Left colon (tissue), 2 donors: ENCODE results near the gene MIR17HG. TPM values are rescaled to one million over a fixed set of nuclear protein-coding genes. Genes with fewer than 3 reads are reported as not detected.
"Not testable (repeated sequence)": the region's sequence is repeated elsewhere in the genome, so short reads cannot be mapped to it uniquely, and the experiment has no call there.

Experiments
- ATAC-seq: fragments of 200-7000 bp; cut with Tn5 transposase; one replicate; pipeline ENCODE4 v1.9.1; 2020; ENCODE audit warnings: mild to moderate bottlenecking, moderate library complexity
- DNase-seq, 2 donors: peaks; one replicate each; pipeline ENCODE4 v3.0.0-alpha.2; 2020
- intact Hi-C, 2 donors: fragments of 100-400 bp; cut with DNase I in 1 of 2; cut with micrococcal nuclease in 1 of 2; formaldehyde crosslinking; loops; one replicate each; pipeline versions ENCODE4 v1.11.2 to v1.14.0; 2022; cut with DNase I, micrococcal nuclease
- total RNA-seq, 2 donors: library from RNA; stranded (reverse); fragmentation: NEBNext Ultra II Directional; extraction: Animal tissue kit (Norgen Biotek cat#: 25700); gene quantifications; one replicate each; pipeline ENCODE4 v1.2.1, GENCODE V29; 2021
- donor health status: DM: no; HTN: no; CAD: no.
- donor health status: DM: yes; HTN: yes; CAD: no.

The MIR17HG gene
- total RNA-seq, 2 donors from 2014 or later: 1.4 to 3.3 TPM

DNA sequence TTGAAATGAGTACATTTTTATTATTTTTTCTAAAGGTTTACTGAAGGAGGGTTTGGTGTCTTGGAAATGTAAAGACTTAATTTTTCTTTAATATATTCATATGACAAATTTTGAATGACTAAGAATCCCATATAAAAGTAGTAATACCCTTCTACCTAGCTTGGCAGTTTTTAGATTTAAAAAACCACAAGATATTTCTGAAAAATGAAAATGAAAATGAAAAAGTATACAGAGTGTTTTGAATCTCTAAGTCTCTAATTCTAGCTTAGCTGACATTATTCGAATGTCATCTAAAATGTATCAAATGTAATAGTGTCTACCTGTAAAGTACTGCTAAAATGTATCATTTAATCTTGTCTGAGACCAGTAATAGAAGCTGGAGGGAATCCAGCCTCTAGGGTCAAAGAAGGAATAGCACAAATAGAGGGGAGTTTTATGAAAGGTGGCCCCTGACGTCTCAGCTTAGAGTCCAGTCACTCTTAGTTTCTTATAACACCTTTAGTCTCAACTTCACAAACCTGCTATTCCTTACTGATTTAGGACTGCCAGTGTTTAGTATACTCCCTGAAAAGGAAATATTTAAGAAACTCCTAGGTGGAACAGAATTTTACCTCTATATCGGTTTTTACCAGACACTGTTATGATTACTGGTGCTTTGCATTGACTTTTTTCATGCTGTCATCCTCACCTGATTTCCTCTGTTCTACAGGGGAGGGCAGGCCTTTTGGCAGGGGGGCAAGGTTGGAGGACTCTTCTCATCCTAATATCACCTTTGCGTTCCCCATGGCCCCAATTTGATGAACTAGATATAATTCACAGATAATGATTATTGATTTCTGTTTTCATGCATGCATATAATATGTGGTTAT, 16.2 kb upstream of the MIR17HG start:
- no peak for DNase-seq
- ATAC-seq: no peak
- intact Hi-C loops: no loop called here

DNA sequence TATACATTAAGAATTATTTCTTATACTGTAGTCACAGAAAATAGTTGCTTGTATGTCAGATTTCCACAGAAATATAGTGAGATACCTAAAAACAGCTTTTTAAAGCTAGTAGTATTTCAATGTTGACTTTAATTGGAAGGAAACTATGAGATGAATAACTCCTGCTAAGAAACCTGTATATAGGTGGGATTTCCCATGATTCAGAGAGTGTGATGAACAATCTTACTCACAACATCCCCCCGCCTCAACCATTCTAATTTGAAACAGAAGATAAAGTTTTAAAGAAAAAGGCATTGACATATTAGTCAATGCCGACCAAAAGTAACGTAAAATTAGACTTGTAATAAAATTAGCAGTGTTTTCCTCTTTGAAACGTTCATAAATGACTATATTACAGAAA, 1.4 kb upstream of the MIR17HG start:
- intact Hi-C loops: no loop called here
- ATAC-seq: no peak
- DNase-seq: no peak

DNA sequence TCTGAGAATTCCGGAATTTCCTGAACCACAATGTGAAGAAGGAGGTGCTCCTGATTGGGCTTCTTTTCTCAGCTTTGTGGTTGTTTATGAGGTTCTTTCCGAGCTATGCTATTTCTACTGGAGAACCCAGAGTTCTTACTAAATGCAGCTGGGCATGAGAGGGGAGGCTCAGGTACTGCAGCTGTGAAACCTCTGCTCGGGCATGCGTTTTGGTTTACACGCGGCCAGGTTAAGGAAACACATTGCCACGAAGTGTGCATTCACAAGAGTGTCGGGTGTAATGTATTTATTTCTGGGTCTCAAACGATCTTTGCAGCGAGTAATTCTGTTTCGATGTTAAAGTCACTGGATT, 661 bp upstream of the MIR17HG start:
- peak; percentile 10 for ATAC-seq
- peak; percentile 35 to 36 for DNase-seq
- intact Hi-C loops: no loop called here

DNA sequence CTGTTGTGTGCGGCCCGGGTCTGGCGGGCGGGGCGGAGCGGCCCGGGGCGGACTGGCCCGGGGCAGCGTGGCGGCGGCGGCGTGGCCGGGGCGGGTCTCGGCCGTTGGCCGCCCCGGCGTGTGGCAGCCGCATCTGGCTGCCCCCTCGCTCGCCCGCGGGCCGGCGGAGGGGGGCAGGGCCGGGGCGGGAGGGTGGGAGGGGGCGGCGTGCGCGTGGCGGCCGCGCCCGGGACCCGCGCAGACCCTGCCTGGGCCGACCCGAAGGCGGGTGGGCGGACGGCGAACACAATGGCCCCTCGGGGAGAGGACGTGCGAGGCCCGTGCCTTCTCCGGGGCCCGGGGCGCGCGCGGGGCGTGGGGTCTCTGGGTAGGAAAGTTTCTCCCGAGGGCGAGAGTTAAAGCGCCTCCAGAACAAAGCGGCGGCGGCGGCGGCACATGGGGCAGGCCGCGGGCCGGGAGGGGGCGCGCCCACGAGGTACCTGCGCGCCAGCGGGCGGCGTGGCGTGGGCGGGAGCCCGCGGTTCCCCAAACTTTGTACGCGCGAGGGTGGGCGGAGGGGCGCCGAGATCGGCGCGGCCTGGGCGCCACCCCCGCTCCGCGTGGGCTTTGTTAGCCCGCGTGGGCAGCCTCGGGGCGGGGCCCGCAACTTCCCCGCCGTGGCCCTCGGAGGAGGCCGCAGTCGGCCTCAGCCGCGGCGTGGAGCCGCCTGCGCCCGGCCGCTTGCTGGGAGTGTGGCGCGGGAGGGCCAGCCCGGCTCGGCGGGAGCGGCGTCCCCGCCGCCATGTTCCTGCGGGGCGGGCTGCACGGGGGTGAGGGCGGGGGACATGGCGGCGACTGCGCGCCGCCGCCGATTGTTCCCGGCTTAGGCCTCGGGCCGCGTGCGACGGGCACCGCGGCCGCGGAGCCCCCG, 764 bp downstream of the MIR17HG start:
- DNase-seq: peak; percentile 30 to 75
- peak; percentile 40 for ATAC-seq
- intact Hi-C loops: no loop called here

DNA sequence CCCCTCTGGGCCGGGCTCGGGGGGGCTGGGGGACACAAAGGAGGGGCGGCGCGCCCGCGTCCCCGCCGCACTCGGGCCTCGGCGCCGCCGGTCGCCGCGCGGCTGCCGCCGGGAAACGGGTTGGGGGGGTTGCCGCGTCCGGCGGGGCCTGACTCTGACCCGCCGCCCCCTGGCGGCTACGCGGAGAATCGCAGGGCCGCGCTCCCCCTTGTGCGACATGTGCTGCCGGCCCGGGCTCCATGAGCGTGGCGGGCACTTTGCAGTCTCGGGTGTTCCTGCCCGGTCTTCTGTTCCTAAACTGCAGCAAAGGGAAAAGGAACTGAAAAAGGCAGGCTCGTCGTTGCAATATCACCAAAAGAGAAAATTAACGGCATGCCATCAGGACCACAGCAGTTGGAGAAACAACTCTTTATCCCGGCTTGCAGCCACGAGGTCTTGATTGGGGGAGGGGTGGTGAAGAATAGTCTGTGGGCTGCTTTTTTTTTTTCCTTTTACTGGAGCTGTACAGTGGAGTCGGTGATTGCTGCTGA, 1.5 kb downstream of the MIR17HG start:
- DNase-seq (peak; percentile 87 to 98), ATAC-seq (peak; percentile 63)
- intact Hi-C loops: no loop called here

DNA sequence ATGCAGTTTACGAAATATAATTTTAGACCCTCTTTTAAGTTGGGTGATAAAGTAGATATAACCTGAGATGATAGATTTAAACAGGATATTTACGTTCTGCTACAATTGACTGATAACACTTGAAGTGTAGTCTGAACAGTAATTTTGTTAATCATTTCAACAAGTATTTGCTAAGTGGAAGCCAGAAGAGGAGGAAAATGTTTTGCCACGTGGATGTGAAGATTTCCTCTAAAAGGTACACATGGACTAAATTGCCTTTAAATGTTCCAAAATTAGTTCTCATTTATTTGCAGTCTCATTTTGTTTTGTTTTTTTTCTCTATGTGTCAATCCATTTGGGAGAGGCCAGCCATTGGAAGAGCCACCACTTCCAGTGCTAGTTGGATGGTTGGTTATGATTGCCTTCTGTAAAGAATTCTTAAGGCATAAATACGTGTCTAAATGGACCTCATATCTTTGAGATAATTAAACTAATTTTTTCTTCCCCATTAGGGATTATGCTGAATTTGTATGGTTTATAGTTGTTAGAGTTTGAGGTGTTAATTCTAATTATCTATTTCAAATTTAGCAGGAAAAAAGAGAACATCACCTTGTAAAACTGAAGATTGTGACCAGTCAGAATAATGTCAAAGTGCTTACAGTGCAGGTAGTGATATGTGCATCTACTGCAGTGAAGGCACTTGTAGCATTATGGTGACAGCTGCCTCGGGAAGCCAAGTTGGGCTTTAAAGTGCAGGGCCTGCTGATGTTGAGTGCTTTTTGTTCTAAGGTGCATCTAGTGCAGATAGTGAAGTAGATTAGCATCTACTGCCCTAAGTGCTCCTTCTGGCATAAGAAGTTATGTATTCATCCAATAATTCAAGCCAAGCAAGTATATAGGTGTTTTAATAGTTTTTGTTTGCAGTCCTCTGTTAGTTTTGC, 2.8 kb downstream of the MIR17HG start:
- ATAC-seq (no peak), DNase-seq (no peak)
- intact Hi-C loops: no loop called here

DNA sequence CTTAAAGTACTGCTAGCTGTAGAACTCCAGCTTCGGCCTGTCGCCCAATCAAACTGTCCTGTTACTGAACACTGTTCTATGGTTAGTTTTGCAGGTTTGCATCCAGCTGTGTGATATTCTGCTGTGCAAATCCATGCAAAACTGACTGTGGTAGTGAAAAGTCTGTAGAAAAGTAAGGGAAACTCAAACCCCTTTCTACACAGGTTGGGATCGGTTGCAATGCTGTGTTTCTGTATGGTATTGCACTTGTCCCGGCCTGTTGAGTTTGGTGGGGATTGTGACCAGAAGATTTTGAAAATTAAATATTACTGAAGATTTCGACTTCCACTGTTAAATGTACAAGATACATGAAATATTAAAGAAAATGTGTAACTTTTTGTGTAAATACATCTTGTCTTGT, 3.6 kb downstream of the MIR17HG start:
- no peak for ATAC-seq
- no peak for DNase-seq
- intact Hi-C loops: no loop called here

DNA sequence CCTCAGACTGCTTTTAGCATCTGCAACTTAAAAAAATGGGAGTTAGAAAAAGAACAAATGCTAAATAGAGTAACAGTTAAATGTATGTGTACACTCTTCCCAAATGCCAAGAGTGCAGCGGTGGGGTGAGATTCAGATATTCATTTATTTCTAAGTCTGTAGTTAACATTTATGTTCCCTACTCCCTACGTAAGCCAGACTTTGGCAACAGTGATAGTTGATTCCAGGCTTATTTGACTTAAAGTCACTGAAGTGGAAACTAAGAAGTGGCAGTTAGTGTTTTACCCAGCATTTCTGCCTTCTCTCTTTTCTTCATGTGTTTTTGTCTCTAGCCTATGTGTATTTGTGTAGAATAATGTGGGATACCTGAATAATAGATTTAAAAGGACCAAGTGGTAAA, 4.5 kb downstream of the MIR17HG start:
- ATAC-seq: no peak
- DNase-seq: no peak
- intact Hi-C loops: no loop called here

DNA sequence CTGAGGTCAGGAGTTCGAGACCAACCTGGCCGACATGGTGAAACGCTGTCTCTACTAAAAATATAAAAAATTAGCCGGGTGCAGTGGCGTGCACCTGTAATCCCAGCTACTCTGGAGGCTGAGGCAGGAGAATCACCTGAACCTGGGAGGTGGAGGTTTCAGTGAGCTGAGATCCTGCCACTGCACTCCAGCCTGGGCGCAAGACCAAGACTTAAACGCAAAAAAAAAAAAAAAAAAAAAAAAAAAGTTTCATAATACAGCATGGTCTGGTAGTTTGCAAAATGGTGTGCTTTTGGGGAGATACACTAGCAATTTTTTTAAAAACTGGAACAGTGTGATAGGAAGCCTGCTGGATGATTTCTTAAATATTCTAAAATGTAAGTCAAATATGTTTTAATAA, 5.4 kb downstream of the MIR17HG start:
- DNase-seq, ATAC-seq, intact Hi-C loops: not testable (repeated sequence)

DNA sequence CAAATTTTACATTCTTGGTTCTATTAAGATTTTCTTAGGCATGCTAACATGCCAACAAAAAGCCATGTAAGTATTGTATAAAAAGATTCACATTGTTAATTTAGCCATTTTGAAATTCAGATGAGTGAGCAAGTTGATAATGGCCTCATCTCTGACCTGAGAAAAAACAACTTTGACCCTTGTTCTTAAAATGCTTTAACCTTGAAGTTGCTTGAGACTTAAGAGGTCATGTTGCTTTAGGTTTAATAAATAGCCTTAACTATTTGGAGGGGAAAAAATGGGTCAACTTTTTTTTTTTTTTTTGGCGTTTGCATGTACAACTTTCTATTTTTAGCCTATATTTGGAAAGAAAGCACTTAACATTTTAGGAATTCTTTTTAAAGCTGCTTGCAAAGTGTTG, 6.0 kb downstream of the MIR17HG start:
- no peak for DNase-seq
- intact Hi-C loops: no loop called here
- ATAC-seq: no peak

DNA sequence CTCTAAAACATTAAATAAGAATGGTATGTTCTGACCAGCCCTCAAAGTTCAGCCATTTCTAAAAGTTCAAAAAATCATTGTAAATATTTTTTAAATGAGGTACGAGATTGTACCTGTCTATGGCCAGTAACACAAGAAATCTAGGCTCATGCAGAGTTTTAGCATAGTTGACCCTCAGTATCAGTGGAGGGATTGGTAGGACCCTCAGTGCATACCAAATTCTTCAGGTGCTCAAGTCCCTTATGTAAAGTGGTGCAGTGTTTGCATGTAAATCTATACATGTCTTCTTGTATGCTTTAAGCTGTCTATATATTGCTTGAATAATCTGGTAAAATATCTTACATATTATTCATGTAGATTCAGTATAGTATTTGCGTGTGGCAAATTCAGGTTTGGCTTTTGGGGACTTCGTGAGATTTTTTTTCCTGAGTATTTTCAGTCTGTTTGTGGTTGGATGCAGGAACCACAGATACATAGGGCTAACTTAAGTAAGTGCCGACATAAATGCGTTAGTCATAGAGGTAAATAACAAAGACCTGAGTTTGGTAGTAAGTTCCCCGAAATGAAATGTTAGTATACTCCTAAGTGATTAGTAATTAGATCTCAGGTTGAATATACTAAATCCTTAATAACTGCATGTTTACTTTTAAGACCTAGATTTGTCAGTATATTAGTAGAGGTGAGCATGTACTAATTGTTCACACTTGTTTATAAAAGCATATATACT, 7.8 kb downstream of the MIR17HG start:
- ATAC-seq: no peak
- intact Hi-C loops: no loop called here
- DNase-seq: no peak

DNA sequence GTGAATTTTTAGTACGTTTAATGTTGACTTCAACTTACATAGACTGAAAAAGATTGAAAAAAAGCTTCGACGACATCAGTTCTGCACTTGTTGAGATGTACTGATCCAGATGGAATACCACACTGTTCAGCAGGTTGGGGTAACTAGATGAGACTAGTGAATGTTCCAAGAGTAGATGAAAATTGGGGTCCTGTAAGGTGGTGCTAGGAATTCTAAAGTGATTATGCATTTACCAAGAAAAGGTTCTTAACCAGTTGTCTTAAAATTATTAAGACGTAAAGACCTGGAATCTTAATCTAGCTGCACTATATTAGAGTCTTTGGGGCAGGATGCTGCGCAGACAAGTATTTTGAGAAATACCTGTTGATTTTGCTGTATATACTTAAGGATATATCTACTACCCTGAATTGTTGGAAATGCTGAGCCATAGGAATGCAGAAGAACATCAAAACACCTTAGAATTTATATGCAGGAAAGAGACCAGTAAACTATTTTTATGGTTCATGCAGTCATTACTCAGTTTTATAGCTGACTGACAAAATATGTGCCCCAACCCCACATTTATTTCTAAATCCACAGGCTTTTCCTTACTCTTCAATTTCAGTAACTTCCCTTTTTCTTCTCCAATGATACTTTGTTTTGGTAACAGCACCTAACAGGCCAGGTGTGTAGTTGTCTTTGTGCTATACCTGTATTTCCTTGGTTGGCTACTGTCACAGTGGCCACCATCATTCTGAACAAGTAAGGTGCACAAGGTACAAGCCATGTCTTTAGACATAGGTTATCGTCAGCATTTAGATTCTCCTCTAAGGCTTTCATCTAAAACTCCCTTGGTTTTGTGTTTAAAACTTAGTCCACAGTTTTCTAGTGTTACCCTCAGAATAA, 8.6 kb downstream of the MIR17HG start:
- ATAC-seq: no peak
- no peak for DNase-seq
- intact Hi-C loops: no loop called here

DNA sequence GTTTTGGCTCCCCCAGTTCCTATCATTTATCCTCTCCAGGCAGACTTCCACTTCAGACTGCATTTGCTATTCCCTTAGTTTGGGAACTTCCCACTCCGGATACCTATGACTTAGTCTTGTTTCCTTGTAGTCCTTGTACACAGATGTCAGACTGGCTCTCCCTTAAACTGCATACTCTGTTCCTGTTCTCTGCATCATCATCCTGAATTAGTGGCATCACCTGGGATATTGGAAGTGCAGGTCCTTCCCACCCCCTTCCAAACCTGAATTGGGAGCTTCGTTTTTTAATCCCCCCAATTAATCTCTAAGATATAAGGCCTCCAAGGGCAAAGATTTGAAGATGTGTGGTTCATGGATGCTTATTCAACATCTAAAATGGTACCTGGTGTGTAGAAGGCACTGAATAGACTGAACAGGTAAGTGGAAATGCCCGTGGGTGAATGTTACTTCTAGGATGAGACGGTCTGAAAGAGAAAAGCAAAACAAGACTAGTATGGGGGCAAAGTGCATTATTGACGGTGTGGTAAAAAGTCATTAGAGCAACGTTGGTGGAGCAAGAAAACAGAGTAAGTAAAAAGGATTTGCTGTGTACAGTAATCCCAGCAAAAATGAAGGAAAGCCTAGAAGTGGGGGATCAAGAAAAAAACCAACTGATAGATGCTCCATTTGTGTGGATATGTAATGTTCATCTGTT, 9.6 kb downstream of the MIR17HG start:
- ATAC-seq (no peak), DNase-seq (no peak)
- intact Hi-C loops: no loop called here

DNA sequence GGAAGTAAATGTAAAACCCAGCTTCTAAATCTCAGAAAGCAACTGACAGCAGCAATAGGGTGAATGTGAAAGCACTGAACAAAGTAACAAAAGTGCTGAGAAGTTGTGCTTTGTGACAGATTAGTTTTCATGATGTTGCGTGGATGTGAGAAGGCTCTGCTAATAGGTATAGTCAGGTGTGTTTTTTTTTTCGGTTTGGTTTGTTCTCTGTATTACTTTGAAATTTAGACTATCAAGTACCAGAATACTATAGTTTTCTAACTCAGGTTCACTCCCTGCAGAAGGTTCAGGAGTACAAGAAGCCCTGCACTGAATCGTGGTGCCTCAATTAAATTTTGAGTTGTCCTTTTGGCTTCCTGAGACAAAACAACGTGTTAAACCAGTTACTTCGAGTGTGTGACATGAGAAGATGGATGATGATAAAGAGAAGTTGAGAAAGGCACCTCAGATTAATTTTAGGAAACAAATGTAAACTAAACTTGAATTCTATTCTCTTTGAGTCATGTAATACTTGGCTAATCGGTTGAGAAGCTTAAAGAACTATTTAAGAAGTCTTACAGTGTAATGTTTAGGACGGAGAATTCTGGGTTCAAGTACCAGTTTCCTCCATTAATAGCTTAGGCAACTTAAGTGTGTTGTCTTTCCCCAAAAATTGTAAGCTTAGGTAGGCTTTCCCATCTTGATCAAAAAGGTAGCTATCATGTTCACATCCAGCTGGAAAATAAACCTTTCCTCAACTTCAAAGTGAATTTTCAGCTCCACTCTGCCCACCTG, 10.3 kb downstream of the MIR17HG start:
- ATAC-seq: no peak
- no peak for DNase-seq
- intact Hi-C loops: no loop called here

DNA sequence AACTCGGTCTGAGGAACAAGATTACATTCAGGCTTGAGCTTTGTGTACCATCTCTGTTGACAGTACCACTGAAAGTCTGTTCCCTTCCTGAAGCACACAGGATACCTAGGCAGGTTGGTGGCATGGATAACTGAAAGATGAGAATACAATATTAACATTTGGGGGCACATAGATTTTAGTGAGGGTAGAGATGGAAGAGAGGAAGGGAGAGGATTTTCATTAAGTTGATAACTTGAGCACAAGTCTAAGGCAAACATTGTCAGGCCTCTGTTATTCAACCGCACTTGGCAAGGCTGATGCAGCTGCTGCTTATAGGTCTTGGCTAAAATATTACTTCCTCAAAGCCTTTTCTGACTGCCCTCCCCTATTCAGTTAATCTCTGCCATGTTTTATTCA, 10.9 kb downstream of the MIR17HG start:
- intact Hi-C loops: no loop called here
- DNase-seq (no peak), ATAC-seq (peak; percentile 64)

DNA sequence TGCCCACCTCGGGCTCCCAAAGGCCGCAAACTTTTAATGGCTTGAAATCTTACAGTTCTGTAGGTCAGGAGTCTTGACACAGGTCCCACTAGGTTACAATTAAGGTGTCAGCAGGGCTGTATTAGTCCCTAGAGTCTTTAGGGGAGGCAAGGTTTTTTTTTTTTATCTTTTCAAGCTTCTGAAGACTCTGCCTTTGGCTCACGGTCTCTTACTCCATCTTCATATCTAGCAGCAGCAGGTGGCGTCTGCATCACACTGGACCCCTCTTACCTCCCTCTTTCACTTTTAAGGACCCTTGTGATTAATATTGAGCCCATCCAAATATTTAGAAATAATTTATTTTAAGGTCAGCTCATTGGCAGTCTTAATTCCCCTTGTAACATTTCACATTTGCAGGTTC, 11.6 kb downstream of the MIR17HG start:
- ATAC-seq (no peak), DNase-seq (no peak)
- intact Hi-C loops: no loop called here
